H1 (cell line): ENCODE results near the gene MELK. TPM values are rescaled to one million over a fixed set of nuclear protein-coding genes. Genes with fewer than 3 reads are reported as not detected.

Experiments used
- CTCF ChIA-PET: fragments of 300-600 bp; sonication (Branson Sonifier 250); formaldehyde crosslinking; loops from one replicate; lab custom pipeline; 2021; ENCODE audit not compliant: partially characterized antibody; lab: Charles Lee
- POLR2A ChIA-PET: fragments of 300-600 bp; sonication (Branson Sonifier 250); formaldehyde crosslinking; loops from one replicate; lab custom pipeline; 2021; ENCODE audit warnings: inconsistent platforms; ENCODE audit not compliant: partially characterized antibody; lab: Charles Lee
- DNase-seq, 2 experiments: peaks; one replicate each; pipeline versions ENCODE4 v3.0.0 to v3.0.0-alpha.2; 2010 to 2022; ENCODE audit warnings: low spot score in 2 of 2, low read depth in 1 of 2, mixed read lengths in 1 of 2
- FAIRE-seq: peaks from 2 replicates; lab custom pipeline; 2011; peaks lifted over from hg19 to GRCh38; lab: Jason Lieb, UNC
- H2AFZ ChIP-seq: 2 replicates; pipeline ENCODE4 v1.8.1; 2012; ENCODE audit warnings: low read length, inconsistent platforms
- H2AK5ac ChIP-seq: 2 replicates; pipeline ENCODE4 v1.6.1; 2013; ENCODE audit warnings: low read depth, low read length
- H2BK120ac ChIP-seq: replicated peaks from 2 replicates; pipeline ENCODE3; 2013; ENCODE audit warnings: low read depth, low read length, inconsistent platforms
- H2BK12ac ChIP-seq: 2 replicates; pipeline ENCODE4 v1.6.1; 2013; ENCODE audit warnings: low read depth, low read length
- H2BK15ac ChIP-seq: 2 replicates; pipeline ENCODE4 v1.6.1; 2013; ENCODE audit warnings: low read length
- H2BK20ac ChIP-seq: 2 replicates; pipeline ENCODE4 v1.6.1; 2013; ENCODE audit warnings: low read length
- H2BK5ac ChIP-seq: 2 replicates; pipeline ENCODE4 v1.6.1; 2013; ENCODE audit warnings: low read depth, low read length
- H3K14ac ChIP-seq: 2 replicates; pipeline ENCODE4 v1.6.1; 2013; ENCODE audit warnings: inconsistent platforms; ENCODE audit not compliant: insufficient read length
- H3K18ac ChIP-seq: 2 replicates; pipeline ENCODE4 v1.6.1; 2013; ENCODE audit warnings: low read length; ENCODE audit errors: extremely low read depth
- H3K23ac ChIP-seq: 2 replicates; pipeline ENCODE4 v1.6.1; 2013; ENCODE audit warnings: inconsistent platforms; ENCODE audit not compliant: insufficient read length
- H3K23me2 ChIP-seq: 2 replicates; pipeline ENCODE4 v1.6.1; 2013; ENCODE audit warnings: low read depth, low read length
- H3K27ac ChIP-seq: 2 replicates; pipeline ENCODE4 v1.6.1; 2011; ENCODE audit warnings: low read depth, low read length, inconsistent platforms
- H3K27me3 ChIP-seq, 4 experiments: replicated peaks in 1 of 4; 1 replicate in 1 of 4; 2 replicates in 3 of 4; pipeline versions ENCODE4 v1.6.1 to v1.8.1; 2011 to 2013; ENCODE audit warnings: low read length in 3 of 4, mild to moderate bottlenecking in 3 of 4, inconsistent platforms in 2 of 4, mixed read lengths in 2 of 4, moderate library complexity in 1 of 4; ENCODE audit not compliant: control insufficient read depth in 3 of 4, insufficient read depth in 3 of 4; ENCODE audit errors: extremely low read depth in 1 of 4
- H3K36me3 ChIP-seq, 4 experiments: 2 replicates each; pipeline versions ENCODE4 v1.6.1 to v1.8.1; 2011 to 2013; ENCODE audit warnings: mild to moderate bottlenecking in 4 of 4, low read length in 3 of 4, moderate library complexity in 2 of 4, control low read depth in 1 of 4, inconsistent platforms in 1 of 4; ENCODE audit not compliant: insufficient read depth in 4 of 4, control insufficient read depth in 2 of 4
- H3K4ac ChIP-seq: replicated peaks from 2 replicates; pipeline ENCODE3; 2013; ENCODE audit warnings: low read length, low read depth, mixed read lengths, inconsistent platforms; ENCODE audit not compliant: insufficient read length
- H3K4me1 ChIP-seq, 4 experiments: replicated peaks in 1 of 4; 1 replicate in 1 of 4; 2 replicates in 3 of 4; pipeline versions ENCODE4 v1.6.1 to v1.8.1; 2011 to 2013; ENCODE audit warnings: low read length in 3 of 4, inconsistent platforms in 2 of 4, mixed read lengths in 1 of 4; ENCODE audit not compliant: insufficient read depth in 4 of 4, control insufficient read depth in 3 of 4
- H3K4me2 ChIP-seq, 2 experiments: 2 replicates each; pipeline versions ENCODE4 v1.6.1 to v1.8.1; 2011 to 2013; ENCODE audit warnings: low read depth in 2 of 2, low read length in 2 of 2, control low read depth in 1 of 2, inconsistent platforms in 1 of 2, mild to moderate bottlenecking in 1 of 2; ENCODE audit not compliant: insufficient read depth in 1 of 2
- H3K4me3 ChIP-seq, 4 experiments: fragments of 200-600, 300-600 bp in 1 of 4; sonication (generic), shearing (Covaris generic), sonication (Bioruptor Twin) in 1 of 4; 2 replicates each; pipeline versions ENCODE4 v1.5.1 to v1.8.1; 2011 to 2016; ENCODE audit warnings: low read length in 4 of 4, low read depth in 3 of 4, control low read depth in 2 of 4, inconsistent platforms in 2 of 4, mild to moderate bottlenecking in 2 of 4, mixed read lengths in 1 of 4, moderate library complexity in 1 of 4; ENCODE audit not compliant: insufficient read depth in 2 of 4; ENCODE audit errors: extremely low read depth in 1 of 4
- H3K56ac ChIP-seq: replicated peaks from 2 replicates; pipeline ENCODE3; 2013; ENCODE audit warnings: low read depth, mild to moderate bottlenecking, mixed read lengths, low read length, inconsistent platforms; ENCODE audit not compliant: insufficient read length
- H3K79me1 ChIP-seq: 2 replicates; pipeline ENCODE4 v1.6.1; 2013; ENCODE audit warnings: low read depth, low read length, control low read depth
- H3K79me2 ChIP-seq, 2 experiments: 2 replicates each; pipeline versions ENCODE4 v1.6.1 to v1.8.1; 2012 to 2013; ENCODE audit warnings: low read length in 2 of 2, mild to moderate bottlenecking in 2 of 2, inconsistent platforms in 1 of 2; ENCODE audit not compliant: insufficient read depth in 2 of 2, control insufficient read depth in 1 of 2
- H3K9ac ChIP-seq, 4 experiments: replicated peaks in 1 of 4; 1 replicate in 1 of 4; 2 replicates in 3 of 4; pipeline versions ENCODE4 v1.6.1 to v1.8.1; 2011 to 2013; ENCODE audit warnings: low read depth in 3 of 4, low read length in 3 of 4, control low read depth in 2 of 4, mild to moderate bottlenecking in 2 of 4, moderate library complexity in 2 of 4, inconsistent platforms in 1 of 4; ENCODE audit errors: extremely low read depth in 1 of 4
- H3K9me3 ChIP-seq, 2 experiments: 2 replicates each; pipeline versions ENCODE4 v1.6.1 to v1.8.1; 2012 to 2013; ENCODE audit warnings: mild to moderate bottlenecking in 2 of 2, moderate library complexity in 2 of 2, control low read depth in 1 of 2, inconsistent platforms in 1 of 2, low read depth in 1 of 2, low read length in 1 of 2, mixed read lengths in 1 of 2; ENCODE audit not compliant: insufficient read depth in 2 of 2
- H4K20me1 ChIP-seq, 2 experiments: replicated peaks in 1 of 2; 2 replicates each; pipeline versions ENCODE3 to v1.8.1; 2011 to 2013; ENCODE audit warnings: inconsistent platforms in 2 of 2, low read length in 2 of 2, mild to moderate bottlenecking in 1 of 2; ENCODE audit not compliant: insufficient read depth in 2 of 2, control insufficient read depth in 1 of 2
- H4K5ac ChIP-seq: 2 replicates; pipeline ENCODE4 v1.6.1; 2013; ENCODE audit warnings: low read length, low read depth, mixed read lengths, inconsistent platforms; ENCODE audit not compliant: insufficient read length
- H4K8ac ChIP-seq: 2 replicates; pipeline ENCODE4 v1.8.0; 2013; ENCODE audit warnings: mild to moderate bottlenecking, moderate library complexity, low read length, inconsistent platforms; ENCODE audit not compliant: insufficient read depth; ENCODE audit errors: extremely low read depth
- H4K91ac ChIP-seq: replicated peaks from 2 replicates; pipeline ENCODE3; 2013; ENCODE audit warnings: low read length, mixed read lengths, inconsistent platforms; ENCODE audit not compliant: insufficient read length
- CBX5 ChIP-seq: fragments of 300-800, 300-1000 bp; sonication (generic); IDR thresholded peaks from 2 replicates; pipeline ENCODE4 v1.7.1; 2016; ENCODE audit warnings: antibody characterized with exemption, low read length, low read depth
- CTBP2 ChIP-seq: IDR thresholded peaks from 2 replicates; pipeline ENCODE4 v1.7.0; 2011; ENCODE audit warnings: borderline replicate concordance, mild to moderate bottlenecking, moderate library complexity, mixed read lengths, low read length; ENCODE audit not compliant: insufficient read depth, insufficient read length
- HDAC6 ChIP-seq: IDR thresholded peaks from one replicate; pipeline ENCODE4 v1.7.1; 2012; ENCODE audit warnings: low read depth, mild to moderate bottlenecking, inconsistent platforms, low read length, moderate library complexity
- PHF8 ChIP-seq: fragments of 200-600 bp; sonication (generic); conservative IDR thresholded peaks from 2 replicates; pipeline ENCODE4 v1.7.1; 2012; ENCODE audit warnings: low read depth, mild to moderate bottlenecking, inconsistent platforms, low read length, moderate library complexity
- RAD21 ChIP-seq, 2 experiments: IDR thresholded peaks in 1 of 2; conservative IDR thresholded peaks in 1 of 2; 2 replicates each; pipeline ENCODE4 v1.6.1; 2011; ENCODE audit warnings: low read depth in 2 of 2, low read length in 2 of 2, improper control_type of control experiment in 1 of 2, inconsistent platforms in 1 of 2, mild to moderate bottlenecking in 1 of 2, moderate library complexity in 1 of 2
- SP2 ChIP-seq: IDR thresholded peaks from 2 replicates; pipeline ENCODE4 v1.6.1; 2012; ENCODE audit warnings: mild to moderate bottlenecking, low read length, inconsistent platforms
- TBP ChIP-seq: IDR thresholded peaks from 2 replicates; pipeline ENCODE4 v1.6.1; 2011; ENCODE audit warnings: low read depth, low read length, improper control_type of control experiment
- WGBS, 2 experiments: shearing (Covaris generic) in 1 of 2; methylation state at CpG; one replicate each; pipeline versions ENCODE4 v1.1.6 to v1.1.7; 2013 to 2015; ENCODE audit warnings: low lambda C conversion rate in 2 of 2, mixed read lengths in 2 of 2, inconsistent platforms in 1 of 2, low coverage in 1 of 2, missing lambda C conversion rate in 1 of 2; ENCODE audit not compliant: insufficient replicate concordance in 2 of 2, insufficient coverage in 1 of 2, insufficient read length in 1 of 2; ENCODE audit errors: extremely low coverage in 1 of 2, missing lambda C conversion rate in 1 of 2; 5-methylcytosine and 5-hydroxymethylcytosine counted together
- polyA plus RNA-seq, 7 experiments: library from polyadenylated mRNA; depleted of rRNA in 3 of 7; stranded (reverse) in 5 of 7; unstranded in 2 of 7; fragments of >200 nt in 5 of 7; fragments of 200-250 nt in 2 of 7; gene quantifications; 1 replicate in 5 of 7; 2 replicates in 1 of 7; 4 replicates in 1 of 7; pipeline versions ENCODE4 v1.2.1 to v1.2.3, GENCODE V29; 2011 to 2013; ENCODE audit warnings: missing spikeins in 2 of 7, mixed read lengths in 2 of 7
- total RNA-seq: library from RNA; stranded (reverse); fragmentation: NEBNext Ultra II Directional; extraction: Animal tissue kit (Norgen Biotek cat#: 25700); gene quantifications from 2 replicates; pipeline ENCODE4 v1.2.1, GENCODE V29; 2021

MELK gene
- total and polyA plus RNA-seq, 2 of the 8 experiments (the other 6 are each of a cell fraction or from before 2014, with no cell fraction given): 26.2 to 53.1 TPM

GRCh38 chr9:36550135-36550534 lies 22.6 kb upstream of the MELK start:
- Histone ChIP-seq H3K4ac (no peak overlapping the region), H4K5ac (no peak overlapping the region), H3K18ac (no peak overlapping the region), H2BK12ac (no peak overlapping the region), H3K4me3 (no peak overlapping the region), H2BK120ac (no peak overlapping the region), H4K8ac (no peak overlapping the region), H3K56ac (no peak overlapping the region), H2BK5ac (no peak overlapping the region), H3K9me3 (no peaks in the 10 kb centered on the region), H2BK20ac (no peak overlapping the region), H3K4me2 (no peak overlapping the region), H2AK5ac (no peak overlapping the region), H3K14ac (no peak overlapping the region), H4K20me1 (no peaks in the 10 kb centered on the region), H3K79me1 (no peaks in the 10 kb centered on the region), H2AFZ (no peak overlapping the region), H3K23ac (no peak overlapping the region), H4K91ac (no peak overlapping the region), H3K79me2 (no peaks in the 10 kb centered on the region), H3K27ac (no peak overlapping the region), H3K23me2 (no peaks in the 10 kb centered on the region), H3K27me3 (no peaks in the 10 kb centered on the region), H3K4me1 (no peaks in the 10 kb centered on the region; a peak in 1 of 7 replicates), H2BK15ac (no peak overlapping the region), H3K36me3 (no peaks in the 10 kb centered on the region), H3K9ac (no peak overlapping the region)
- WGBS, 2 experiments: 96% methylated on average over 8 of the region's 8 CpGs; no CpG with 5 or more reads in 1 of the 2 experiments
- ChIA-PET POLR2A (interaction anchor here (0.9 kb wide), 1 partner anchor 148 kb away, joined by 3 read pairs; no protein-coding TSS in a partner anchor), CTCF (interaction anchor here (0.6 to 1.0 kb wide), 4 partner anchors 35 to 143 kb away, joined by 3 to 5 read pairs (median 3); no protein-coding TSS in a partner anchor)
- no peak for FAIRE-seq
- DNase-seq: no peak
- TF ChIP-seq CTBP2: no peak
- TF ChIP-seq PHF8: no peak
- no peak for TF ChIP-seq HDAC6
- no peak for TF ChIP-seq SP2
- TF ChIP-seq TBP: no peak
- TF ChIP-seq CBX5: no peak
- TF ChIP-seq RAD21 (IDR thresholded peaks at IDR 0.05 in 1 of 2, conservative IDR thresholded peaks at IDR 0.05 in 1 of 2; ENCODE audit: low read depth in 2 of 2, low read length in 2 of 2): no peak
